ENCODE data around the gene SERINC5.

- TF ChIP-seq BHLHE40 (IDR thresholded peaks at IDR 0.05; ENCODE audit: borderline replicate concordance) (no peak), FOXA1 (IDR thresholded peaks at IDR 0.05) (no peak)
Observed at GRCh38 chr5:80170117-80170535, 85.7 kb downstream of the SERINC5 start.

Data from HEK293T (cell line).